GM20431 (cell line): ENCODE measurements around the gene FOXN3.
"Not testable (repeated sequence)": the region's sequence is repeated elsewhere in the genome, so short reads cannot be mapped to it uniquely, and the experiment has no call there.

ENCODE experiments used
- in situ Hi-C: fragments of 300-500 bp; cut with MseI, MboI; formaldehyde crosslinking; loops from one replicate; pipeline ENCODE4 v1.15.0; 2020; ENCODE audit warnings: low sequenced_read_pairs; ENCODE audit not compliant: unreplicated experiment

Gene FOXN3

GRCh38 chr14:89317051-89317691 is 99.9 kb downstream of the FOXN3 start:
- in situ Hi-C loops: no loop called here

GRCh38 chr14:89315493-89316470 is 101.3 kb downstream of the FOXN3 start:
- in situ Hi-C loops: no loop called here

- in situ Hi-C loops: no loop called here
These were observed 102.8 kb downstream of the FOXN3 start for GRCh38 chr14:89314274-89314673.

- in situ Hi-C loops: no loop called here
These were observed 104.1 kb downstream of the FOXN3 start for GRCh38 chr14:89312932-89313331.

- in situ Hi-C loops: no loop called here
These were observed 106.8 kb downstream of the FOXN3 start for GRCh38 chr14:89310211-89310610.

- in situ Hi-C loops: no loop called here
These were observed 107.3 kb downstream of the FOXN3 start for GRCh38 chr14:89309670-89310177.

GRCh38 chr14:89308232-89308959 is 108.6 kb downstream of the FOXN3 start:
- in situ Hi-C loops: no loop called here

GRCh38 chr14:89307409-89307808 is 109.6 kb downstream of the FOXN3 start:
- in situ Hi-C loops: no loop called here

- in situ Hi-C loops: no loop called here
These were observed 111.9 kb downstream of the FOXN3 start for GRCh38 chr14:89304972-89305703.

- in situ Hi-C loops: no loop called here
These were observed 112.5 kb downstream of the FOXN3 start for GRCh38 chr14:89304561-89304960.

GRCh38 chr14:89303456-89304435 is 113.3 kb downstream of the FOXN3 start:
- in situ Hi-C loops: no loop called here

GRCh38 chr14:89302396-89302950 is 114.6 kb downstream of the FOXN3 start:
- in situ Hi-C loops: no loop called here

GRCh38 chr14:89299587-89299986 is 117.4 kb downstream of the FOXN3 start:
- in situ Hi-C loops: no loop called here

- in situ Hi-C loops: no loop called here
These were observed 118.8 kb downstream of the FOXN3 start for GRCh38 chr14:89298056-89298834.

- in situ Hi-C loops: no loop called here
These were observed 120.7 kb downstream of the FOXN3 start for GRCh38 chr14:89296281-89296745.

GRCh38 chr14:89294872-89295271 is 122.2 kb downstream of the FOXN3 start:
- in situ Hi-C loops: no loop called here

GRCh38 chr14:89294469-89294868 is 122.6 kb downstream of the FOXN3 start:
- in situ Hi-C loops: not testable (repeated sequence)
